ENCODE results near the gene GHDC.
A peak's percentile ranks its signal among the peaks of the same experiment; 100 is the strongest.
"Not testable (repeated sequence)": the region's sequence is repeated elsewhere in the genome, so short reads cannot be mapped to it uniquely, and the experiment has no call there.

GHDC gene, protein sequence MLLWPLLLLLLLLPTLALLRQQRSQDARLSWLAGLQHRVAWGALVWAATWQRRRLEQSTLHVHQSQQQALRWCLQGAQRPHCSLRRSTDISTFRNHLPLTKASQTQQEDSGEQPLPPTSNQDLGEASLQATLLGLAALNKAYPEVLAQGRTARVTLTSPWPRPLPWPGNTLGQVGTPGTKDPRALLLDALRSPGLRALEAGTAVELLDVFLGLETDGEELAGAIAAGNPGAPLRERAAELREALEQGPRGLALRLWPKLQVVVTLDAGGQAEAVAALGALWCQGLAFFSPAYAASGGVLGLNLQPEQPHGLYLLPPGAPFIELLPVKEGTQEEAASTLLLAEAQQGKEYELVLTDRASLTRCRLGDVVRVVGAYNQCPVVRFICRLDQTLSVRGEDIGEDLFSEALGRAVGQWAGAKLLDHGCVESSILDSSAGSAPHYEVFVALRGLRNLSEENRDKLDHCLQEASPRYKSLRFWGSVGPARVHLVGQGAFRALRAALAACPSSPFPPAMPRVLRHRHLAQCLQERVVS

DNA sequence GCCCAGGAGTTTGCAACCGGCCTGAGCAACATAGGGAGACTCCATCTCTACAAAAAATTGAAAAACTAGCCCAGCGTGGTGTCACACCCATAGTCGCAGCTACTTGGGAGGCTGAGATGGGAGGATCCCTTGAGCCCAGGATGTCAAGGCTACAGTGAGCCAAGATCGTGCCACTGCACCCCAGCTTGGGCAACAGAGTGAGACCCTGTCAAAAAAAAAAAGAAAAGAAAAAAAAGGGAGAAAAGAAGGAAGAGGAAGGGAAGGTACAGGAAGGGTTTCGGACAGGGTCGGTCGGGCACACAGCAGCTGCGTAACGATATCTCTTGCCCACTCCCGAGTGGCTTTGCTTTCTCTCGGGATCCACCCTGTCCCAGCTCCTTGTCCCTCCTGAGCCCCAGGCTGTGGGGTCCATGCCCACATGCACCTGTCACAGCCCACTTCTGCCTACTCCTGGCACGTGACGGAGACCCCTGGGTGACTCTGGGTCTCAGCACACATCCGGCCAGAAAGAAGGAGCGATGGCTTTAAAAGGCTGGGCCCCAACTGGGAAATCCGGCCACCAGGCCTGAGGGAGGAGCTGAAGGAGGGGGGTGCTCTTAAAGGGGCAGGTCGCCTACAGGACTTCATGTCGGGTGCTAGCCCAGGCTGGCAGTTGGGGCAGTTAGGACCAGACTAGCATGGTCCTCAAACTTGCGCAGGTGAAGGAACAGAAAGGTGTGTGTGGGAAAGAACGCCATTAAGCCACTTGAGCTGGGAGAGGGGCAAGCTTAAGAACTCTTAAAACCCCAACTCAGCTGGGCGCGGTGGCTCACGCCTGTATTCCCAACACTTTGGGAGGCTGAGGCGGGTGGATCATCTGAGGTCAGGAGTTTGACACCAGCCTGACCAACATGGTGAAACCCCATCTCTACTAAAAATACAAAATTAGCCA lies at the start of gene GHDC:
Gene GHDC (minus strand): TSS at position 526 of the 931 bp plus-strand sequence. CDS start 913 bp downstream, outside the sequence.
- peak; percentile 62 for DNase-seq

DNA sequence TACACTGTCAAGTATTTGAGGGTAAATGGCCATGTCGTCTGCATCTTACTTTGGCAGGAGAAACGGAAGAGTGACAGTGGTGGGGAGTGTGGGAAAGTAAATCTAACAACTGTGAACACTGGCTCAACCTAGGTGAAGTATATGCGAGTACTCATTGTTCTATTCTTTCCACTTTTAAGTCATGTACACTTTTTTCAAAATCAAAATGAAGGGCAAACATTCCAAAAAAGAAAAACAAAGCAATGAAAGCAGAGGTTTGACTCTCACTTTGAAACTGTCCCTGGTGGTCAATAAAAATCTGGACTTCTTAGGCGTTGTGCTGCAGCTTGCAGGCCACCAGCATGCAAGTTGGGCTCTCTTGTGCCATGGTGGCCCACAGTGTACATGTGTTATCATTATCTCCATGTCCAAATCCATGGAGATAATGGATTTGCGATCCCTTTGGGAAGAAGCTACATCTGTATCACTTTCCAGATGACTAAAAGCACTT lies 49.2 kb upstream of the GHDC start:
- no peak for DNase-seq

DNA sequence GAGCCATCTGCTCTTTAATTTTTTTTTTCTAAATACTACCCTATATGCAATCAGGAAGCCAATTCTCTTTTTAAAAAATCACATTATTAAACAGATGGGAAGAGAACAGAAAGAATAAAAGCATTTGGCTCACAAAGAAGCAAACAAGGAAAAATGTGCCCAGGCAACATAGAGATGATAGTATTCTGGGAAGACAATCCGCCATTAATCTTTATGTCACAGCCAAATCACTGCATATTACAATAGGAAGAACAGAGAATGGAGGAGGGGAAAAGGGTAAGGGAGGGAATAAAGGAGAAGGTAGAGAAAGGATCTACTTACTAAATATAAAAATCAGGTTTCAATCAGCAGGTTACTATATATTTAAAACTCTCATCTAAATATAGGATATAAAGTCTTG lies 47.6 kb upstream of the GHDC start:
- DNase-seq, result no peak

DNA sequence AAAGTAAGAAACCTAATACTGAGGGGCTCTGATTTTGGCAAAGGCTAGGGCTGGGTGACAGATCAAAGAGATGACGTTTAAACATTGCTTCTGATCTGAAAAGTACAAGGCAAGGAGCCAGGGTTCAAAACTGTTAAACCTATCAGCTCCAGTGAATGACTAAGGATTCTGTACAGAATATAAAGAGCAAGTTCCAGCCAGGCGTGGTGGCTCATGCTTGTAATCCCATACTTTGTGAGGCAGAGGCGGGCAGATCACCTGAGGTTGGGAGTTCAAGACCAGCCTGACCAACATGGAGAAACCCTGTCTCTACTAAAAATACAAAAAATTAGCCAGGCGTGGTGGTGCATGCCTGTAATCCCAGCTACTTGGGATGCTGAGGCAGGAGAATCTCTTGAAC lies 46.6 kb upstream of the GHDC start:
- not testable (repeated sequence) for DNase-seq

DNA sequence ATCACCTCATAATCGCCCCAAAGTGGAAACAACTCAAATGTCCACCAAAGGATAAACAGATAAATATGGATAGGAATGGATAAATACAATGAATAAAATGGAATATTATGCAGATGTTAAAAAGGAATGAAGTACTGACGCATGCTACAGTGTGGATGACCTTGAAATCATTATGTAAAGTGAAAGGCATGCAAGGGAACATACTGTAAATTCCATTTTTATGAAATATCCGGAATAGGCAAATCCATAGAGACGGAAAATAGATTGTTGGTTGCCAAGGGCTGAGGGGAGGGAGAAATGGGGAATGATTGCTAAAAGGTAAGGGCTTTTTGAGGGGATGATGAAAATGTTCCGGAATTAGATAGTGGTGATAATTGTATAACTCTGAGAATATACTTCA lies 45.9 kb upstream of the GHDC start:
- no peak for DNase-seq

DNA sequence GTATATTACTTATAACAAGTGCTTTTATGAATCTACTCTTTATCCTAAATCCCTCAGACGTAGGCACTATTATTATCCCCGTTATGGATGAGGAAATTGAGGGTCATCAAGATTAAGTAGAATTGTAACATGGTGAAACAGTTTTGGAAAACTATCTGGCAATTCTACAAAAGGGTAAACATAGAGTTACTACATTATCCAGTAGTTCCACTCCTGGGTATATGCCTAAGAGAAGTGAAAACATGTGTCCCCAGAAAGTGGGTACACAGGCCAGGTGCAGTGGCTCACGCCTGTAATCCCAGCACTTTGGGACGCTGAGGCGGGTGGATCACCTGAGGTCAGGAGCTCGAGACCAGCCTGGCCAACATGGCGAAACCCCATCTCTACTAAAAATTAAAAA lies 45.3 kb upstream of the GHDC start:
- DNase-seq, result not testable (repeated sequence)

DNA sequence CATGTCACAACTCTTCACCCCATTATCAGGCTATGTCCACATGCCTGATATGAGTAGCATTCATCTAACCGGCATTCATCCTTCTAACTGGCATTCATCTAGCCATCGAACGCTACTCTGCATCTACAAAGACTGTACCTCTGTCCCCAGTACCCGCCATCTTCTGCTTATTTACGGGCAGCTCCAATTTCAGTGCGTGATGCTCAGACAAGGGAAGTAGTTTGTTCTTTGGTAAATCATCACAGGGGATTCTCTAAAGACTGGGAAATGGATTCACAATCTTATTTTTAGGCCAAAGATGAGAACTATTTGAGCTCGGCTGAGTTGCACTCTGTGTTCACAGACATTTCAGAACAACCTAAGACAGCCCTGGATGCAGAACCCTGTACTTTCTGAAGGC lies 42.5 kb upstream of the GHDC start:
- DNase-seq, result no peak

DNA sequence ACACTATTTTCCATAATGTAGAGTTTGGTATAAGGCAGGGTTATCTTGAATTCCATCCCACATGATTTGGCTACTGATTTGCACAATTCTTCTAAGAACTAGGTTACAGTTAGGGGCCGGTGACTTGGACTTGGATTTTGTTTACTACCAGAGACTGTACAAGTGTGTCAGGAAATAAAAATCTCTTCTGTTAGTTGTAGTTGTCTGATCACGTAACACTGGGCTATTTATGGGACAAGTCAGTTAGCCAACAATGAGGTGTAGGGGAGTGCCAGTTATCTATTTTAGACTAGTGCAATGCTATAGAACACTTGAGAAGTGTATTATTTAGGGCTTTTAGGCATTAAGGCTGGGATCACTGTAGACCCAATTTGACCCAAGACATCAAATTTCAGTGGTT lies 39.7 kb upstream of the GHDC start:
- DNase-seq, result no peak

DNA sequence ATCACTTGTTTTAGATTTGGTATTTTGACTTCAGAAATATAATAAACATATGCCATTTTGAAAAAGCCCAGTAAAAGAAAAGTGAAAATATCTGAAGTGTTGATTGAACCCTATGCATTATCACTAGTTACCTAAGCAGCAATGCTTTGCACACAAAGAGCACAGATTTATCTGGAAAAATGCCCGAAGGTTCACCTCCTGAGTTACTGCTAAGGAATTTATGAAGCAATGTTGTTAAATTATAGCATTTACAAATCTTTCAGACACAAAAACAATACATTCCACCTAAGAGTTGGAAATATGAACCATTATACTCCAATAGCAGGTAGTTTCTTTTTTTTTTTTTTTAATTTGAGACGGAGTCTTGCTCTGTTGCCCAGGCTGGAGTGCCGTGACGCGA lies 38.9 kb upstream of the GHDC start:
- no peak for DNase-seq

DNA sequence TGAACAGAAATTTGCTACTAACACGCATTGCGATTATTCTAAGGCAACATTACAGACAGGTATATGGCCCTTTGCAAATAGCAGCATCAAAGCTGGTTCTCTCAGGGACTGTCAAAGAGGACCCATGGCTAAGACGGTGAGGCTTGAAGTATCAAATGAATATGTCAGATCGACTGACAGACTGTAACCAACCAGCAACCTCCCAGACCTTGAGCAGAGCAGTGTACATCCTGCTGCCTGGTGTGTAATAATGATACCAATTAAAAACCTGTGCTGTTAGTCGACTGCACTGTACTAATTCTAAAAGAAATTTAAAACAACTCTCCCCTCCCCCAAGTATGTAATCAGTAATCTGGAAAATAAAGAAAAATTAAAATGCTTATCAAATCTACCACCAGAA lies 35.9 kb upstream of the GHDC start:
- no peak for DNase-seq

DNA sequence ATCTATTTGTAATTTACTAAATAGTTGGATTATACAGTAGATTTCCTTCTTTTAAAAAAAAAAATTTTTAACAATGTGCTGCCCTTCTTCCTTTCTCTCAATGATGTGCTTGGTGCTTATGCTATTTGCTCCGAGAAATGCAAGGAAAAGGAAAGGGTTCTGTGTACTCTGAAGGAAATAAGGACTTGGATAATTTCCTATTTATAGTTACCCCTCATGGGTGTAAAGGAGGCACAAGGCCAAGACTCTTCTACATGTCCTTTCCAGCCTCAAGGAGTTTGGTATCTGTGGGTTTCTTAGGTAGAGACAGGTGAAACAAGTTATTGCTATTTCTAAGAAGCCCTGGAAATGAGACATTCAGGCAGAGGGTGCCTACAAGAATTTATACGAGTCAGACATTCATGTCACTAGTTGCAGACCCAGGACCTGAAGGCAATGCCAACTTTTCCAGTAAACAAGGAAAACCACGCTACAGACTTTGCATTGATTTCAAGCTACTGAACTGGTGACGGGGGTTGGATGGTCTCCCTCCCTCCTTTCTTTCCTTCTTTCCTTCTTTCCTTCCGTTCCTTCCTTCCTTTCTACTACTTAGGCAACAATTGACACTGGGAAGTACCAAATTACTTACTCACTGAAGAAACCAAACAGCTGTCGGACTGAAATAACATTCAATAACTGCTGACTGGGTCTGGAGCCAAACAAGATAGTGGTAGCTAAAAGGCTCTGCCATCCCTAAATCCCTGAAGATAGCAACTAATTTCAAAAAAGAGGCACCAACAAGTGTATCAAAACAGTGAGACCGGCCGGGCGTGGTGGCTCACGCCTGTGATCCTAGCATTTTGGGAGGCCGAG lies 33.8 kb upstream of the GHDC start:
- DNase-seq, result no peak

DNA sequence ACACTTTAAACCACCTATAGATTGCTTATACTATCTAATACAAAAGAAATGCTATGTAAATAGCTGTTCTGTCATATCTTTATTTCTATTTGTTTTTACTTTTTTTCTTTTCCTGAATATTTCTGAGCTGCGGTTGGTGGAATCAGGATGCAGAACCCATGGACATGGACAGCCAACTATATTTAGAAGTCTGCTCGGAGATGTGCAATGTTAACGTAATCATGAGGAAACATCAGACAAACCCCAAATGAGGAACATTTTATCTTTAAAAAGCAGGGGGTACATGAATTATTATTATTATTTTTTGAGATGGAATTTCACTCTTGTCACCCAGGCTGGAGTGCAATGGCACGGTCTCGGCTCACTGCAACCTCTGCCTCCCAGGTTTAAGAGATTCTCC lies 31.4 kb upstream of the GHDC start:
- no peak for DNase-seq

DNA sequence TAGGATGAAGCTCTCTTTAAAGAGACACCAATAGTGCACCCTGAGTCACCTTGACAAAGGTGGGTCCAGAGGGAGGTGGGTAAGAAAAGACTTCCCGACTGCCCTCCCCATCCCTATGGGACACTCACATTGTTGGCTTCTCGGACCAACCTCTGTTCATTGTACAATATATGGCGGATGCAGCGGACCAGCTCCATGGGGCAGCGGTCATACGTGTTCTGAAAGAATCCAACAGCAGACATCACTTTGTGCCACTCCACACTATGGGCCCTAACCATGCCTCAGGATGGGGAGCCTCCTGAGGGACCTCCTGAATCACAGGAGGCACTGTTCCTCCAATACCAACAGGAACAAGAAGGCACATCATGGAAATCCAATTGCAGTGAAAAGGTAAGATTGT lies 30.4 kb upstream of the GHDC start:
- no peak for DNase-seq

DNA sequence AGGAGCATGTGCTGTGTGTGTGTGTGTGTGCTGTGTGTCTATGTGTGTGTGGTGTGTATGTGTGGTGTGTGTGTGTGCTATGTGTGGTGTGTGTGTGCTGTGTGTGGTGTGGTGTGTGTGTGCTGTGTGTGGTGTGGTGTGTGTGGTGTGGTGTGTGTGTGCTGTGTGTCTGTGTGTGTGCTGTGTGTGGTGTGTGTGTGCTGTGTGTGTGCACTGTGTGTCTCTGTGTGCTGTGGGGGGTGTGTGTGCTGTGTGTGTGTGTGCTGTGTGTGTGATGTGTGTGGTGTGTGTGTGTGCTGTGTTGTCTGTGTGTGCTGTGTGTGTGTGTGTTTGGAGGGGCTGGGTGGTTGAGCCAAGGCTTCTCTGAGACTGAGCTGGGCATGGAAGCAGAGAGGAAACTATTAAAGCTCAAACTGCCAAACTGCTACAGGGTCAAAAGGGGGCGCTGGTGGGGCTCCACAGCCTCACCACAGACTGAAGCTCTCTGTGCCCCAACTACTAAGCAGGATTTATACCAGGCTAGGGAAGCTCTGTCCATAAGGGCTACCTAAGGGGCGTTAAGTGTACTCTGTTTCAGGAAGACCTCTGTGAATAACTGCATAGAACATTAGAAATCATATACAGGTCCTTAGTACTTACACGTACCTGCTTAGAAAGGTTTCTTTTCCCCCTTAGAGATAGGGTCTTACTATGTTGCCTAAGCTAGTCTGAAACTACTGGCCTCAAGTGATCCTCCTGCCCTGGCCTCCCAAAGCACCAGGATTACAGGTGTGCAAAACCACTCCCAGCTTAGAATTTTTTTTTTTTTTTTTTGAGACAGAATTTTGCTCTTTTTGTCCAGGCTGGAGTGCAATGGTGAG lies 27.8 kb upstream of the GHDC start:
- no peak for DNase-seq

DNA sequence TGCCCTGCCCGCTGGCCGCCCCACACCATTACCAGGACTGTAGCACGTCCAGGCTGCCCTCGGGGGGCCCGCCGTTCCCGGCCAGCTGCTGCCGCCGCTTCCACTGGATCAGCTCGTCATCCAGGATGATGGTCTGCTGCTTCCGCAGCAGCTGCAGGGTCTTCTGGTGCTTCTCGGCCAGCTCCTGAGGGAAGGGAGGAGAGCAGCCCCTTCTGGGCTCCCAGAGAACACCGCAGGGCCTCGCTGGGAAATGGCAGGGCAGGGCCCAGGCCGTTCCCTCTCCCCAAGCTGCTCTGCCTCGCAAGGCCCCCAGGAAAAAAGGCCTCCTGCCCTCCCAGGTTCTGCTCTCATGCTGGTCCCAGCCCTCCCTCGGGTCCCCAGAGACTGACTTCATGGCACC lies 25.0 kb upstream of the GHDC start:
- DNase-seq, result not testable (repeated sequence)

DNA sequence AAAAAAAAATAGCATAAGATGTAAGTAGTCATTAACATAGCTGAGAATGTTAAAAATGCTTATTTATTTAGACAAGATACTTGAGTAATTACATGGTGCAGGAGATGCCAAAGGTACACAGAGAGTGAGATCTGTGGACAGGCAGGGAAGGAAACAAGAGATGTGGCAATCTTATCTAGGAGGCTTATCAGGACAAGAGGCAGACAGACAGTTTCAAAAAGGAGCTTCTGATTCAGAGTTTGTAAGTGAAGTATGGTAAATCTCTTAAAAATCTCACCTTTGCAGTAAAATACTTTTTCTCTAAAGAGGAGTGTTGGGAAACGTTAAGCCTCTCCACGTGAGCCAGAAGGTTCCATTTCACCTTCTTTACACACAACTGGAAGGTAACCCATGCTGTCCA lies 19.9 kb upstream of the GHDC start:
- no peak for DNase-seq

DNA sequence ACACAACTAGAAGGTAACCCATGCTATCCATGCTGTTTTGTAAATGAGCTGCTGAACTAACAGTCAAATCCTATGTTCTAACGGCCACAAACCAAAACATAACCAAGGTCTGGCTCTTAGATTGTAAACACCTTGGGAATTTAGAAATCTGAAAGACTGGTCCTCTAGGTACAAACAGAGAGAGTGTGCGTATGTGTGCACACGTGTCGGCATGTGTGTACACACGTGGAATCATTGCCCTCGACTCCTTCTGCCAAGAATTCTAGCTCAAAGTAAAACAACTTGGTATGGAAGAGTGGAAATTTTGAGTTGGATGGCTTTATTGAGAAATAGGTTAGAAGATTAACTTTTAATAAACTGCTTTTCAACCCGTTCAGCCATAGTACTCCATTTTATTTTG lies 18.1 kb upstream of the GHDC start:
- DNase-seq, result no peak

DNA sequence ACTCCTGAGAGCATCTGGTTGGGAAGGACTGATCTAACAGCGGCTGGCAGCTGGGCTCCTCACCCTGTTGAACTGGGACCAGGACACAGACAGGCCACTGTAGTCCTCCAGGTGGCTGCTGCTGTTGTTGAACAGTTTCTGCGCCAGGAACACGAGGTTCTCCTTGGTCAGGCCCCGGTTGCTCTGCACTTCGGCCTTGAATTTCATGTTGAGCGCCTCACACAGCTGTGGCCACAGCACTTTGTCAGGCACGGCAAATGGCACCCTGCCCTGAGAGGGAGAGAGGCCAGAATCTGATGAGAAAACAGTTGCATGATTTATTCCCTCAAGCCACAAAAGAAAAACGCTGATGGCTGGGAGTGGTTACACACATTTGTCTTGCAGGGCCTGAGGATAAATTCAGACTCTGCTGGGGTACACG lies 17.6 kb upstream of the GHDC start:
- not testable (repeated sequence) for DNase-seq

DNA sequence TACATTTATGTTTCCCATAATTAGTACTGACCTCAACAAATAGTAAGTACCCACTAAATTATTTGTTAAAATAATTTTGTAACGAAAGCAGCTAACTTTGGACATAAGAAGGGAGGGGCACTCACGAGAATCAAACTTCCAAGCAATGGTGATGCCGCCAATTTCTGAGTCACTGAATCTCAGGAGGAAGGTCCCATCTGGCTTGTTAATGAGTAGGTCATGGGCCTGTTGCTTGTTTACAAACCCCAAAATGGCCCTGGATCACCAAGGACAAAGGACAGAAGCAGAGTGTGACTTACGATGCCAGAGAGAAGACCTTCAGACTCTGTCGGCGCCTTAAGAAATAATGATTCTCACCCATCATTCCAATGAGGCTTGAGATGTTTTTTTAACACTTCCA lies 15.8 kb upstream of the GHDC start:
- DNase-seq, result no peak

DNA sequence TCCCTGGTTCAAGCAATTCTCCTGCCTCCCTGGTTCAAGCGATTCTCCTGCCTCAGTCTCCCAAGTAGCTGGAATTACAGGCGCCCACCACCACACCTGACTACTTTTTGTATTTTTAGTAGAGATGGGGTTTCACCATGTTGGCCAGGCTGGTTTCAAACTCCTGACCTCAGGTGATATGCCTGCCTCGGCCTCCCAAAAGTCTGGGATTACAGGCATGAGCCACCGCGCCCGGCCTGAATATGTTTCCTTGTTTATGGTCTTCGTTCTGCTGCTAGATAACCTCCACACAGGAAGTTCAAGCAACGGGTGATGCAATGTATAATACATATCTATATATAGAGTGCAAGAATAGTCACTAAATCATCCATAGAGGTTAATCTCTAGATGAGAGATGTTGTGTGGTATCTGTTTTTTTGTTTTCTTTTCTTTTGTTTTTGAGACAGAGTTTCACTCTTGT lies 11.9 kb upstream of the GHDC start:
- not testable (repeated sequence) for DNase-seq

DNA sequence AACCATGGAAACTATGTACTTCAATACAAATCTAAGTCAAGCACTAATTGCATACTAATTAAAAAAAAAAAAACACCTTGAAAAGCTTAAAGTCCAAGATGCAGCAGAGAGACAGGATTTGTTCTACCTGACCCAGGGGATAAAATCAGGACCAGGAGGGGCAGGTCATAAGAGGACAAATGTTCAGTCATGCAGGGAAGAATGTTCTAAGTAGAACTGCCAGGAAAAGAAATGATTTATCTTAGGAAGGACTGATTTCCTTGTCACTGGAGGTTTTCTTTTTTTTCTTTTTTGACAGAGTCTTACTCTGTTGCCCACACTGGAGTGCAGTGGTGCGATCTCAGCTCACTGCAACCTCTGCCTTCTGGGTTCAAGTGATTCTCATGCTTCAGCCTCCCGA lies 9.1 kb upstream of the GHDC start:
- no peak for DNase-seq

DNA sequence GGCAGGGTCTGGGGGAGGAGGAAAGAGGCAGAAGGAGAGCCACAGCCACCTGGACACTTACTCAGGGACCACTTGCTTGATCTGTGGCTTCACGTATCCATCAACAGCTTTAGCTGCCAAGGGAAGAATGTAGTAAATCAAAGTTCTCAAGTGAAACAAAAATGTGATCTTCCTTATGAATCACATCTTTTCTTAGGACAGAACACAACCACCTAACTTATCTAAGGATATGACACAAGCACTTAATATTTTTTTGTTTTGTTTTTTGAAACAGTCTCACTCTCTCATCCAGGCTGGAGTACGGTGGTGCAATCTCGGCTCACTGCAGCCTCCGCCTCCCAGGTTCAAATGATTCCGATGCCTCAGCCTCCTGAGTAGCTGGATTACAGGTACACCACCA lies 8.4 kb upstream of the GHDC start:
- DNase-seq, result no peak
